Mononuclear cell (primary cell): ENCODE measurements around the gene SCGB2B2. TPM values are rescaled to one million over a fixed set of nuclear protein-coding genes. Genes with fewer than 3 reads are reported as not detected.

ENCODE experiments used
- H3K27me3 ChIP-seq: 2 replicates; pipeline ENCODE4 v1.6.0; 2011; ENCODE audit warnings: low read length, control low read depth; ENCODE audit not compliant: insufficient read depth
- H3K4me1 ChIP-seq: 2 replicates; pipeline ENCODE4 v1.5.1; 2011; ENCODE audit warnings: mild to moderate bottlenecking, low read length, control low read depth; ENCODE audit not compliant: insufficient read depth
- H3K4me3 ChIP-seq: 2 replicates; pipeline ENCODE4 v1.5.1; 2011; ENCODE audit warnings: mild to moderate bottlenecking, low read length, moderate library complexity
- H3K9me3 ChIP-seq: 2 replicates; pipeline ENCODE4 v1.5.1; 2011; ENCODE audit warnings: low read depth, mild to moderate bottlenecking, control low read depth, low read length
- total RNA-seq: library from RNA; depleted of rRNA; stranded (reverse); fragments of >200 nt; gene quantifications from one replicate; pipeline ENCODE4 v1.2.3, GENCODE V29; 2012

Gene SCGB2B2
- total RNA-seq, 1 donor: 0.10 TPM

DNA sequence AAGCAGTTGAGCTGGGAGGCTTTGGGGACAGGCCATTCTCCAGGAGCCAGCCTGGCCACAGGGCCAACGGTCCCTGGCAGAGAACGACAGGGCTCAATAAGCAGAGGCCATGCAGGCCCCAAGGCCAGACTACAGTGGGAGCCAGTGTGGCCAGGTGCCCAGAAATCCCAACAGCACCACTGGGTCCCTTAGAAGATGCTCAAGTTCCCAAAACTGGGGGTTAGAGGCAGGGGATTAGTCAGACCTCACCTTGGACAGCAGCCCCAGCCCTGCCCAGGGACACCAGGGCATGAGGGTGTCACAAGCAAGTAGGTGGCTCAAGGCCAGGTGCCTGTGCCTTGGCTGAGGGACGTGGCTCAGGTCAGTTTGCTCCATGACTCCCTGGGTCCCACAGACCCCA is 12.8 kb downstream of the SCGB2B2 start:
- Histone ChIP-seq H3K4me3 (no peak overlapping the region), H3K9me3 (no peaks in the 10 kb centered on the region), H3K27me3 (no peaks in the 10 kb centered on the region), H3K4me1 (no peaks in the 10 kb centered on the region)

DNA sequence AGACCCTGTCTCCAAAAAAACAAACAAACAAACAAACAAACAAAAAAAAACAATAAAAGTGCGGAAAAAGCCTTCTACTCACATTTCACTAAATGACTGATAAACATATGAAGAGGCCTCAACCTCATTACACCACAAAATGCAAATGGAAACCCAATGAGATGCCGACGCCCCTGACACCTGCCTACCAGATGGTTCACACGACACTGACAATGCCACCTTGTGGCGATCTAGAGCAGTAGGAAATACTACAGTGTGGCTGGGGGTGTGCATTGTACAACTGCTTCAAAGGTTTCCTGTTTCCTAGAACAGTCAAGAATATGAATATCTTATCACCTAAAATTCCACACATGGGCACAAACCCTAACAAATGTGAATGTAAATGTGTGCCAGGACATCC is 14.0 kb downstream of the SCGB2B2 start:
- no peaks in the 10 kb centered on the region for H3K9me3 ChIP-seq

DNA sequence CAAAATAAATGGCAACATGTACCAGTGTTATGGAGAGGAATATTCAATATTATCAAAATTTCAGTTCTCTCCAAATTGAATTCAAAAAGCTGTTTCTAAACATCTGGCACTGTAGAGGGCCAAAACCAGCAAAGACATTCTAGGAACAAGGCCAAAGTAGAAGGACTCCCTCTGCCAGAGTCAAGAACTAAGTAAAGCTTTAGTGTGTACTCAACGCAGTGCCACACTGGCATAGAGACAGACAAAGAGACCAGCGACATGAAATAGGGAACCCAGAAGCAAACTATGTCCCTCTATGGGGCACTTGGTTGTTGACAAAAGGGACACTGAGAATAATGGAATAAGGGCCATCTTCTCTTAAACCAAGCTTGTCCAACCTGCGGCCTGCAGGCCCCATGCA is 15.6 kb downstream of the SCGB2B2 start:
- H3K4me1 ChIP-seq: no peaks in the 10 kb centered on the region
- no peaks in the 10 kb centered on the region for H3K27me3 ChIP-seq
- H3K4me3 ChIP-seq: no peak overlapping the region
- no peaks in the 10 kb centered on the region for H3K9me3 ChIP-seq

More for the DNA sequence above, 14.0 kb downstream of the SCGB2B2 start:
- Histone ChIP-seq H3K4me1 (no peaks in the 10 kb centered on the region), H3K27me3 (no peaks in the 10 kb centered on the region), H3K4me3 (no peak overlapping the region)

DNA sequence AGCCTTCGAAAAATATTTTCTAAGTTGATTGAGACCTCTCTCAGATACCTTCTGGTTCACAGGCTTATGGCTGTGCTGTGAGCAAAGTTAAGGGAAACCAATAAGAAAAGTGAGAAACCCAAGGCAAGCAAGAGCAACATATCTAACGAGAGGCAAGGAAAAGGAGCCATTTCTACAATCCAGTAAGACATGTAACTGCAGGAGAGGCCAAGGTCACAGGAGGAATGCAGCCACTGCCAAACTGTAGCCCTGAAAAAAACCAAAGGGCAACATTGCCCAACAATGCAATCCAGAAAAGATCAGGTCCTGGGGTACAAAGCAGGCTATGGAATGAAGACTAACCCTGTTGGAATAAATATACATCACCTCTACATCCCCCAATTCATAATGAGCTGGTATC is 21.3 kb downstream of the SCGB2B2 start:
- no peaks in the 10 kb centered on the region for H3K4me1 ChIP-seq
- H3K9me3 ChIP-seq: peaks cover 10% of the 10 kb centered on the region
- H3K27me3 ChIP-seq: no peaks in the 10 kb centered on the region
- no peak overlapping the region for H3K4me3 ChIP-seq

DNA sequence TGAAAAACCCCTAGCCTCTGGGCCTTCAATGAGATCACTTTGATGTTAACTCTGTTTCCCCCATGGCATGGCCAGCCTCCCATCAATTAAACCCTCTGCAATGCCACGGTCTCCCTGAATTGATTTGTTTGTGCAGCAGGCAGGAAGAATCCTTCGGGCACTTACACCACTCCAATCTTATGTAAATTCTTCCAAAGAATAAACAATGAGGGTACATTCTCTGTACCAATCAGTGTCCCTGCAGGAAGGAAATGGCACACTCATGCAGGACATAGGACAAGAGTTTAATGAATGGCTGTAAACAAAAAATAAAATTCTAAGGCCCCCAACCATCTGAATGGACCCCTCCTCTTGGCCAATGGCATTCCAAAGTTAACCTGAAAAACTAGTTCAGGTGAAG is 22.2 kb downstream of the SCGB2B2 start:
- Histone ChIP-seq H3K4me1 (no peaks in the 10 kb centered on the region), H3K27me3 (no peaks in the 10 kb centered on the region), H3K9me3 (peaks cover 10% of the 10 kb centered on the region)

DNA sequence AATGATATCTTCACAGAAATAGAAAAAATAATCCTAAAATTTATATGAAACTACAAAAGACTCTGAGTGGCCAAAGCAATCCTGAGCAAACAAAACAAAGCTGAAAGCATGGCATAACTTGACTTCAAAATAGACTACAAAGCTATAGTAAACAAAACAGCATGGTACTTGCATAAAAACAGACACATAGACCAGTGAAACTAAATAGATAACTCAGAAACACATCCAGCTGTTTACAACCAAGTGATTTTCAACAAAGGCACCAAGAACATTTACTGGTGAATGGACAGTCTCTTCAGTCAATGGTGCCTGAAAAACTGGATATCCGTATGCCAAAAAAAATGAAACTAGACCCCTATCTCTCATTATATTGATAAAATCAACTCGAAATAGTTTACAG is 25.2 kb downstream of the SCGB2B2 start:
- H3K4me1 ChIP-seq: no peaks in the 10 kb centered on the region
- no peaks in the 10 kb centered on the region for H3K27me3 ChIP-seq
- peaks cover 10% of the 10 kb centered on the region for H3K9me3 ChIP-seq
- no peak overlapping the region for H3K4me3 ChIP-seq

More for the DNA sequence above, 22.2 kb downstream of the SCGB2B2 start:
- no peak overlapping the region for H3K4me3 ChIP-seq

DNA sequence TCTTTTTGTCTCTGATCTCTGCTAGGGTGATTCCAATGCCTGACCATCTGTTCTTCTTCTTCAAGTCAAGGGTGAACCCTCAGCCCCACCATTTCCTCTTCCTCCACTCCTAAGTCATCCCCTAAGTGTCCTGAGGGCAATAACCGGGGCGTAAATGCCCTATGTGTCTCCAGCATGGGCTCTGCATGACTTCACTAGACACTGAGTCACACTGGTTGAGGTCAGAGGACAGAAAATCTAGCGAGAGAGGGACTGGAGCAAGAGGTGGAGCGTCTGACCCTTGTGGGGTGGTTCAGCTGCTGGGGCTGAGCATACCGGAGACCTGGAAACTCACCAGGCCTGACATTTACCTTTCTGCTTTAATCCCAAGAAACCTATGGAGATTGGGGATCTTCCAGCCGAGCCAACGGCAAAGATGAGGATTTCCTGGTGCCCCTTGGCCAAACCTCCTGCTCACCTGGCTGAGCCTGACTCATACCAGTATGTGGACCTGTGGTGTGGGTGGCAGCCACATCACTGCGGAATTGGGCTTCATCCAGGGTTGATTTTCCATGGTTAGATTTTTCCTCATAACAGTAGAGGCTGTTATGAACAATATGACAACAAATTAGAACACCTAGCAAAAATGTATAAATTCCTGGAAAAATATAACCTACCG is 26.9 kb downstream of the SCGB2B2 start:
- Histone ChIP-seq H3K27me3 (no peaks in the 10 kb centered on the region), H3K4me3 (no peak overlapping the region), H3K9me3 (peaks cover 10% of the 10 kb centered on the region), H3K4me1 (no peaks in the 10 kb centered on the region)

DNA sequence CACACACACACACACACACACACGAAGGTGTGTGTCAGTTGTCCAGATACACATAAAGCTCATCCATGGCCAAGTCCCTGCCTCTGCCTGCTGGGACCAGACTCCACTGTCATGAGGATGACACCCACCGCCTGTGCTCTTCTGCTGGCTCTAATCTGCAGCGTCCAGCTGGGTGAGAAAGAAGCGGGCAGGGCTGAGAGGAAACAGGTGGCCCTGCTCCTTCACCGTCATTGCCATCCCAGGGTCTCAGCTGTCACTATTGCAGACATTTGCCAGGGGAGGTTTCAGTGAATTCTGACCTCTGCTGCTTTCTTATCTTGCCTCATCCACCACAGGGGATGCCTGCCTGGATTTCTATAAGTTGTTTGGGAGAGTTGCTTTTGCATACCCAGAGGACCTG is 31.4 kb downstream of the SCGB2B2 start:
- Histone ChIP-seq H3K4me1 (no peaks in the 10 kb centered on the region), H3K4me3 (no peak overlapping the region), H3K9me3 (no peaks in the 10 kb centered on the region), H3K27me3 (no peaks in the 10 kb centered on the region)

DNA sequence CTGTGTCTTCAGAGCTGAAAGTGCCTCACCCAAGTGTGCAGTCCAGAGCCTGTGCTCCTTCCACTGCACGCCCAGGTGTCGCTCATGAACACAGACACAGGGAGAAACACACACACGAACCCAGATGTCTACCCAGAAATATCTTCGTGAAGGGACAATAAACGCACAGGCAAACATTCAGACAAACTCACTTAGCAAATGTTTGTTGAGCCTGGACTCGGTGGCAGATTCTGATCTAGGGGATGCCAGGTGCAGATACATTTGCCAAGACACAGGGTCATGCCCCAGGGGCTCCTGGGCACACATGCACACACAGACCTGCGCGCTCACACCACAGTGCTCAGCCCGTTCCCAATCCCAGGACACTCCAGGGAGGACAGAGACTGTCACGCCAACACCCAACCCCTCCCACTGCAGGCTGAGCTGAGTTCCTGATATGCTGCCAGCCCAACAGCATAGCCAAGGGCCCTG is 31.9 kb downstream of the SCGB2B2 start:
- H3K4me3 ChIP-seq: no peak overlapping the region
- no peaks in the 10 kb centered on the region for H3K27me3 ChIP-seq
- no peaks in the 10 kb centered on the region for H3K9me3 ChIP-seq
- no peaks in the 10 kb centered on the region for H3K4me1 ChIP-seq

DNA sequence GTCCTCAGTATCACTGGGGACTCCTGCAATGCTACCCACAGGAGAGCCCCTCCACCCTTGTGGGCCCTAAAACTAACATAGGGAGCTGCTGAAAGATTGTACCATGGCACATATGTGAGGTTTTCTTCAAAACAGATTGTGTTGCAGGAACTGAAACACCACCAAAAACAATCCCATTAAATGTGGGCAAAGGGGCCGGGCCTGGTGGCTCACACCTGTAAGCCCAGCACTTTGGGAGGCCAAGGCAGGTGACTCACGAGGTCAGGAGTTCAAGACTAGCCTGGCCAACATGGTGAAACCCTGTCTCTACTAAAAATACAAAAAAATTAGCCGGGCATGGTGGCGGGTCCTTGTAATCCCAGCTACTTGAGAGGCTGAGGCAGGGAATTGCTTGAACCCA is 34.7 kb downstream of the SCGB2B2 start:
- no peaks in the 10 kb centered on the region for H3K4me1 ChIP-seq
- H3K27me3 ChIP-seq: no peaks in the 10 kb centered on the region
- no peak overlapping the region for H3K4me3 ChIP-seq
- no peaks in the 10 kb centered on the region for H3K9me3 ChIP-seq

DNA sequence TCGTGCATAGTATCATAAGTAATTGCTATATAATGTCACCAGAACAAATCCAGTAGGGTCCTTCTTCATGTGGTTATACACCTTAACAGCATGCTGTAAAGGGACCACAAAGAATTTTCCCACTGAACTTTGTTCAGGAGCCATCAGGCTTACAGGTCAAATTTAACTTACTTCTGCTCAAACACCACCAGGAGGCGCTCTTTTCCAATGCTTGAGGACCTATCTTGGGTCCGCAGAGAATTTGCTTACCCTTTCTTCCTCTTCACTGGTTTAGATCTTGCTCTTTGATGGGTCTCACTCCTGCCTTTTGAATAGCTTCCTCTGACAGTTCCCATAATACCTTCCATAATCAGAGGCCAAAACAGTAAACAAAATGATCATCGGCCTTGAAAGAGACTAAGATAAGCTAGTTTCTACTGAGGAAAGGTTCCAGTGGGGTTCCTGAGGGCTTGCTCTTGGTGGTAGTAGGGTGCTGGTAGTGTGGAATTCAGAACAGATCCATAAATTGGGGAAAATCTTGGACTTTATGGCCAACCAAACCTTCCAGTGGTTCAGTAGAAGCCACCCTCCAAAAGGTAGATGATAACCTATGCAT is 37.4 kb downstream of the SCGB2B2 start:
- Histone ChIP-seq H3K4me3 (no peak overlapping the region), H3K9me3 (peaks cover 8% of the 10 kb centered on the region), H3K4me1 (no peaks in the 10 kb centered on the region), H3K27me3 (no peaks in the 10 kb centered on the region)

DNA sequence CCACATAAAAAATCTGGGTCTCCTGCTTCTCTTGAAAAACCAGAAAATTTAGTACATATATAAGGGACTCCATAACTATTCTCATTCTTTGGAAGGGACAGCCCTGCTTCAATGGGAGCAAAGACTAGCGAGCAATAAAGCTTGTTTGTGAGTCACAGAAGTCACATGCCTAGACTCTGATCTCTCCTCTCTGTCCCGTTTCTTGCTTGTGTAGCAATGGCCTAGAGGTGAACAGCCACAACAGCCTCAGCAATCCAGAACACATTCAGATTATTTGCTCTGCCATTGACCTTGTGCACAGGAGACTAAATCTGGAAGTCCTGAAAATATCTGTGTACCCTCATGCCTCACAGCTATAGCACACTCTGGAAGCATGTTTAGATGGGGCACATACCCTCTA is 43.2 kb downstream of the SCGB2B2 start:
- peaks cover 10% of the 10 kb centered on the region for H3K9me3 ChIP-seq
- no peaks in the 10 kb centered on the region for H3K27me3 ChIP-seq
- H3K4me1 ChIP-seq: no peaks in the 10 kb centered on the region
- no peak overlapping the region for H3K4me3 ChIP-seq

Other genes starting within 250 kb of the SCGB2B2 start
- 104 TPM for gene UBA2, start 248.8 kb downstream of the SCGB2B2 start, total RNA-seq
- 0.31 TPM for gene WTIP, start 195.4 kb downstream of the SCGB2B2 start, total RNA-seq
- 7.7 TPM for gene ZNF302, start 519 bp upstream of the SCGB2B2 start, total RNA-seq
- 5.6 TPM for gene ZNF181, start 57.1 kb upstream of the SCGB2B2 start, total RNA-seq
- 2.3 TPM for gene ZNF599, start 96.1 kb upstream of the SCGB2B2 start, total RNA-seq
- gene ZNF30, start 249.7 kb upstream of the SCGB2B2 start, total RNA-seq: 2.3 TPM